ENCODE data around the gene HTR2A.
"Not testable (repeated sequence)": the region's sequence is repeated elsewhere in the genome, so short reads cannot be mapped to it uniquely, and the experiment has no call there.

The HTR2A gene

DNA sequence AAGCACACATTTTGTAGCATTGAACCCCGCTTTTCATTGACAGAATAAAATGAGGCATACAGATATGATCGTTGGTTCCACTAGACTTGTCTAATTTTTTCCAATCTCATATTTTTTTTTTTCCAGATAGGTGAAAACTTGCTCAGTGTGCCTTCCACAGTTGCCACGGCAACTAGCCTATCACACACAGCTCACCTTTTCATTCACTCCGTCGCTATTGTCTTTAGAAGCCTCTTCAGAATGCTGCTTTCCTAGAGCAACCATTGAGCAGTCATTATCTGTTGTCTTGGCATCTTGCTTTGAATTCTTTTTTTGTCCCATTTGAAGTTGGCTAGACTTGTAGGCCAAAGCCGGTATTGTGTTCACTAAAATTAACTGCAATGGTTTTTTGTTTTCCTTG, 62.2 kb downstream of the HTR2A start:
- Histone ChIP-seq H3K27me3 (no peaks in the 10 kb centered on the region), H3K9ac (no peak overlapping the region), H3K36me3 (no peaks in the 10 kb centered on the region), H3K27ac (no peak overlapping the region), H3K9me3 (replicated peaks in 1 of 11) (no peaks in the 10 kb centered on the region), H3K4me2 (no peak overlapping the region), H3K4me1 (no peaks in the 10 kb centered on the region), H4K20me1 (no peaks in the 10 kb centered on the region), H3K4me3 (no peak overlapping the region)
- no peak for TF ChIP-seq Cebpa-rat (IDR thresholded peaks at IDR 0.05)

DNA sequence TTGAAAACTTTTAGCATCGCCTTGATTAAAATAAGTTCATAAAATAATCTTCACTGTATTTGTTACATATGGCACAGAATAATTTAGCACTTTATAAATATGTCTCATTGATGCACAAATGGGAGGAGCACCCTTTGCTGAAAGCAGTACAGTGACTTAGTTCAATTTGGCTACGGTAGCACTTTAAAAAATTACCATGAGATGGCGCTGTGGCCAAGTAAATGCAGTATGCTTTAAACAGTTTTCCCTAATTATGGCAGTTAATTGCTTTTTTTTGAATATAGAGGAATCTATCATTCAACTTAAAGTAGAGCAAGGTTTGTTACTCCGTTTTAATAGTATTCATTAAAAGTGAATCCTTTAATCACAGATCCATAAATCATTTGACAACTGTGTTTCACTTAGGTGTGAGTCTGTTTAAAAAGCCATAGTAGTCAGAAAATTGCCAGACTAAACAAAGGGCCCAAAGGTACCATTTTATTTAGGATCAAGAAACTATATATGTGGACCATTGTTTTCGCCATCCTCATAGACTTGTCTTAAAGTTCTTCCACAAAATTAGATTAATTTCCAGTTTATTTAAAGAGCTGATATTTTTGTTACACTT, 65.2 kb downstream of the HTR2A start:
- Histone ChIP-seq H3K9me3 (replicated peaks in 1 of 11) (no peaks in the 10 kb centered on the region), H3K4me1 (no peaks in the 10 kb centered on the region), H3K4me3 (no peak overlapping the region), H3K4me2 (no peak overlapping the region), H4K20me1 (no peaks in the 10 kb centered on the region), H3K36me3 (no peaks in the 10 kb centered on the region), H3K9ac (no peak overlapping the region), H3K27ac (no peak overlapping the region), H3K27me3 (no peaks in the 10 kb centered on the region)
- no peak for TF ChIP-seq Cebpa-rat (IDR thresholded peaks at IDR 0.05)

DNA sequence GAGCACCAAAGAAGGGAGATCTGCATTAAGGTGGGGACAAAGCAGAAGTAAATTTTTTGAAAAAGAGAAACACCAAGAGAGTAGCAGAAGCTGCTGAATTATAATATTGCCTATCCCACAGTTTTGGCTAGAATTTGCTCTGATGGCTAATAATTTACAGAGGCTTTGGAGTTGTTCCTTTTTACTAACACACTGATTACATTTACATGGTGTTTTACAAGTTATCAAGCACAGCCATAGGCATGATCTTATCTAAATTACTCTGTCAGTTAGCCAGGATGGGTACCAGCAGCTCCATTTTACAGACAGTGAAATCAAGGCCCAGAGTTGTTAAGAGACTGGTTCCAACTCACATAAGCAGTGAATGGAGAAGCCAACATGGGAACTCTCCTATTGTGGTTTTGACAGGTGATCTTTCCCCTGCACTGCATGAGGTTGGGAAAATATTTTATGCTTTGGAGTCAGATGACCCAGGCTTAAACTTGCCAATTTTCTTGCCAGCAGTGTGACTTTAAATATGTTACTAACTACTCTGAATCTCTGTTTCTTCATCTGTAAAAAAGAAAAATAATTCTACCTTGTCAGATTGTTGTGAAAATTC, 66.3 kb downstream of the HTR2A start:
- no peak overlapping the region for H3K4me2 ChIP-seq
- 0 out of 22 replicates have a peak overlapping the region, but pooled peaks of 1 of the 11 experiments have one; percentile 16 for H3K9ac ChIP-seq
- no peak overlapping the region for H3K4me3 ChIP-seq
- no peaks in the 10 kb centered on the region for H3K36me3 ChIP-seq
- no peaks in the 10 kb centered on the region for H3K9me3 ChIP-seq (replicated peaks in 1 of 11)
- TF ChIP-seq Cebpa-rat (IDR thresholded peaks at IDR 0.05), result no peak
- H3K27ac ChIP-seq, result no peak overlapping the region
- H3K27me3 ChIP-seq, result no peaks in the 10 kb centered on the region
- H4K20me1 ChIP-seq, result no peaks in the 10 kb centered on the region
- no peaks in the 10 kb centered on the region for H3K4me1 ChIP-seq

DNA sequence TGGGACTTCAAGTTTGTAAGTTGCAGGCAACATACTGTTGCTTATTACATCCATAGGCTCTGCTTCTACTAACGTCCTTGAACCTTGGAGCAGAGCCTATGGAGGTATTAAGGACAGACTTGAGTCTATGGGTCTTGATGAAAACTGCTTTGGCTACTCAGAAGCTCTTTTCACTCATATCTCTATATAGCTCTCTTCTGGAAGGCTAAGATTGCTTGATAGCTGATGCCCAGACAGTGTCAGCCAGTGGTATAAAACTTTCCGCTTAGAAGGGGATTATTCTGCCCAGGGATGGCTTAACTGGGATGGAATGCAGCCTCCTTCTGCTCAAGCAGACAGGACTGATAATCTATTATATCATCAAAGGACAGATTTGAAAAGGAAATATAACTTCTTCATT, 74.3 kb downstream of the HTR2A start:
- H3K36me3 ChIP-seq, result no peaks in the 10 kb centered on the region
- H3K27me3 ChIP-seq, result no peaks in the 10 kb centered on the region
- H4K20me1 ChIP-seq, result no peaks in the 10 kb centered on the region
- H3K4me3 ChIP-seq, result no peak overlapping the region
- H3K4me2 ChIP-seq, result no peak overlapping the region
- no peak overlapping the region for H3K9ac ChIP-seq
- H3K9me3 ChIP-seq (replicated peaks in 1 of 11), result peaks cover 0 to 16% (median 10%) of the 10 kb centered on the region in 11 experiments; a peak in 15 of 22 replicates
- H3K27ac ChIP-seq, result no peak overlapping the region
- no peaks in the 10 kb centered on the region for H3K4me1 ChIP-seq
- no peak for TF ChIP-seq Cebpa-rat (IDR thresholded peaks at IDR 0.05)

DNA sequence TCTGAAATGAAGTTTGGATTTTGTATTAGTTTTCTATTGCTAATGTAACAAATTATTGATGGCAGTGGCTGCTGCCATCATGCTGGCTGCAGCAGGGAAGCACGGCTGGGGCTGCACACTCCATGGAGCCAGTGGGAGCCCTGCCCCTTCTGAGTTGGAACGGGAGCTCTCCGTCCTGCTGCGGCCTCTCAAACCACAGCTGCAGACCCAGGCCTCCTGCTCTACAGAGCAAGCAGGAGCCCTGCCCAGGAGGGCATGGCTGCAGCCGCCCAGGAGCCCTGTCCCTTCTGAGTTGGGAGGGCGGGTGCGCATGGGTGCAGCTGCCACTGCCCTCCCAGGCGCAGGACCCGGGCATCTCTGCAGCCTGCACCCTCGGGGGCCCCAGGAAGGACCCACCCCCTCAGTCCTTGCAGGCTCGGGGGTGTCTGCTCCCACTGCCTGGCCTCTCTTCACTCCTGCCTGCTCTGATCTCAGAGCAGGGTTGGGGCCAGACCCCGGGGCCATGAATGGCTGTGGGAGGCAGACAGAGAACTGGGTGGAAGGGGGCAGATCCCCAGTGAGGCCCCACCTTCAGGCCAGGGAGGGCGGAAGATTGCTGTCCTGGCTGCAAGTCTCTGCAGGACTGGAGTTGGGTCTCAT, 78.9 kb downstream of the HTR2A start:
- Histone ChIP-seq H3K27ac (no peak overlapping the region), H3K36me3 (no peaks in the 10 kb centered on the region), H3K4me2 (no peak overlapping the region), H3K9me3 (replicated peaks in 1 of 11) (peaks cover 6 to 20% (median 16%) of the 10 kb centered on the region in 11 experiments), H3K9ac (no peak overlapping the region), H3K27me3 (no peaks in the 10 kb centered on the region), H4K20me1 (no peaks in the 10 kb centered on the region), H3K4me1 (peaks cover 0 to 11% (median 2%) of the 10 kb centered on the region in 10 experiments; a peak in 5 of 20 replicates), H3K4me3 (no peak overlapping the region)
- TF ChIP-seq Cebpa-rat (IDR thresholded peaks at IDR 0.05), result no peak

DNA sequence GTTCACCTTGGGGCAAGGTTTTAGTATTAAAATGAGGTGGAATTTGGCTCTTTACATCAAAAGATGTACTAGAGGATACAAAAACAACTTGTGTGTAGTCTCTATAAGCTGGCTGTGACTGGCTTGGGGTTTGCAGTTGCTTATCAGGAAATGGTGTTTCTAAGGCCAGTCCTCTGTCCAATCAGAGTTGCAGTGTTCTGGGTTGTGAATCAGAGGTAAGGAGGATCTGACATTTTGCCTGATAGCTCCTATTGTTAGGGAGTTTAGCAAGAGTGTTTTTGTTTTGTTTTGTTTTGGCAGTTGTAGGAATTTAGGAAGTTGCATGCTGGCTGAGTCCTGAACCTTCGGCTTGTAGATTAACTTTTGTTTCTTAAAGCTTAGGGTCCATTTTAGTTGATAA, 79.8 kb downstream of the HTR2A start:
- no peak overlapping the region for H3K9ac ChIP-seq
- H3K4me2 ChIP-seq, result peak overlapping the region in 2 of 11 experiments; percentile 13 to 21; a peak in 1 of 22 replicates
- peaks cover 15 to 29% (median 24%) of the 10 kb centered on the region in 11 experiments for H3K9me3 ChIP-seq (replicated peaks in 1 of 11)
- no peaks in the 10 kb centered on the region for H4K20me1 ChIP-seq
- H3K4me1 ChIP-seq, result peaks cover 0 to 11% (median 2%) of the 10 kb centered on the region in 10 experiments; a peak in 5 of 20 replicates
- no peak overlapping the region for H3K4me3 ChIP-seq
- H3K36me3 ChIP-seq, result no peaks in the 10 kb centered on the region
- no peak for TF ChIP-seq Cebpa-rat (IDR thresholded peaks at IDR 0.05)
- no peaks in the 10 kb centered on the region for H3K27me3 ChIP-seq
- H3K27ac ChIP-seq, result no peak overlapping the region

DNA sequence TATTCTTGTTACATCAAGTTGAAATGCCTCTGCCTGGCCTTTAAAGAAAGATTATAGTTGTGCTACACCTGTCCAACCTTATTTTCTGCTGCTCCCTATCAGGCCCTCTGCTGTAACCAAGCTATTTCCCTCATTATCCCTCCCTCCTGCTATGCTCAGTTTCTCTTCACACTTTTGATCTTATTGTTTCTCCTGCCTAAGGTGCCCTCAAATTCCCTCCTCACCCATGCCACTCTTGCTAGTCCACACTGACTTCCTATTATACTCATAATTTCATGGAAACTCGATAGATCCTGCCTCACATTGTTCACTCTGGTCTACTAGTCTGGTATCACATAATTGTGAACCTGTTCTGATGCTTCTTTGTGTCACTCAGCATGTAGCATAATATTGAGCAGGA, 80.5 kb downstream of the HTR2A start:
- peaks cover 0 to 11% (median 2%) of the 10 kb centered on the region in 10 experiments; a peak in 5 of 20 replicates for H3K4me1 ChIP-seq
- H3K9me3 ChIP-seq (replicated peaks in 1 of 11), result peaks cover 22 to 36% (median 30%) of the 10 kb centered on the region in 11 experiments
- H3K27ac ChIP-seq, result no peak overlapping the region
- no peaks in the 10 kb centered on the region for H3K36me3 ChIP-seq
- peak overlapping the region in 1 of 11 experiments; percentile 13; a peak in 1 of 22 replicates for H3K4me2 ChIP-seq
- no peaks in the 10 kb centered on the region for H3K27me3 ChIP-seq
- TF ChIP-seq Cebpa-rat (IDR thresholded peaks at IDR 0.05), result no peak
- no peak overlapping the region for H3K9ac ChIP-seq
- no peak overlapping the region for H3K4me3 ChIP-seq
- no peaks in the 10 kb centered on the region for H4K20me1 ChIP-seq

DNA sequence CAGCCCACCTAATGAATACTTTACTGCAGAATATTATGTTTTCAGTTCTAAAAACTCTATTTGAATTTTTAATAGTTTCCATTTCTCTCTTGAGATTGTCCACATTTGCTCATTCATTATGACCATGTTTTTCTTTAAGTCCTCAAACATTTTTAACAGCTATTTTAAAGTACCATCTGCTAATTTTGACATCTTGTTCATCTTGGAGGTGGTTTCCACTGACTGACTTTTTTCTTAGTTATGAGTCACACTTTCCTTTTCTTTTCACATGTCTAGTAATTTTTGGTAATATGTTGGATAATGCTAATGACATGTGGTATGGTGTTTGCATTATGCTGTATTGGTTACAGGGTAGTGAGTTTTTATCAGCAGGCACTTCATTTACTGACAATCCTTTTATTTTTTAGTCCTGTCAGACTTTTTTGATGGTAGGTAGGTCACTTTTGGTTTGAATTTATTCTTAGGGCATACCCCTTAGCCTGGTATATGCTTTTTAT, 84.5 kb downstream of the HTR2A start:
- TF ChIP-seq Cebpa-rat (IDR thresholded peaks at IDR 0.05), result no peak
- Histone ChIP-seq H3K4me1 (peaks cover 0 to 11% (median 2%) of the 10 kb centered on the region in 10 experiments; a peak in 5 of 20 replicates), H3K9ac (no peak overlapping the region), H4K20me1 (no peaks in the 10 kb centered on the region), H3K4me3 (no peak overlapping the region), H3K36me3 (no peaks in the 10 kb centered on the region), H3K9me3 (replicated peaks in 1 of 11) (peaks cover 17 to 30% (median 20%) of the 10 kb centered on the region in 11 experiments), H3K27ac (no peak overlapping the region), H3K4me2 (no peak overlapping the region), H3K27me3 (no peaks in the 10 kb centered on the region)

DNA sequence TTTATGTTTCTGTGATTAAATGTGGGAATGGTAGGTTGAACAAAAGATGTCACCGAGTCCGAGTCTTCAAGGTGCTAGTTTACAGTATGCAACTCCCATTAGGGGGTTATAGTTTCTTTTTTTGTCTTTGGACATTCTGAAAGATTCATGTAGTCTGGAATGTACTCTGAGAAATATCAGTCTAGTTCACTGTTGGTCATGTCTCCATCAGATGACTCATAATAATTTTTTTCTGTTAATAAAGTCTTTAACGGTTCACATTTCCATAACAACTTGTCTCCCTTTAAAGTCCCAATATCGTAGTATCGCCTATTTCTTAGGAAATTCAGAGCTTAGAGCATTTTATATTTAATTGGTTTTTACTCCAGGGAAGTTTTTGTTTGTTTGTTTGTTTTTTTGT, 86.4 kb downstream of the HTR2A start:
- no peak for TF ChIP-seq Cebpa-rat (IDR thresholded peaks at IDR 0.05)
- Histone ChIP-seq H3K9me3 (replicated peaks in 1 of 11) (peaks cover 18 to 30% (median 21%) of the 10 kb centered on the region in 11 experiments), H3K4me1 (no peaks in the 10 kb centered on the region), H3K4me2 (no peak overlapping the region), H4K20me1 (no peaks in the 10 kb centered on the region), H3K9ac (no peak overlapping the region), H3K27ac (no peak overlapping the region), H3K36me3 (no peaks in the 10 kb centered on the region), H3K27me3 (no peaks in the 10 kb centered on the region), H3K4me3 (no peak overlapping the region)

DNA sequence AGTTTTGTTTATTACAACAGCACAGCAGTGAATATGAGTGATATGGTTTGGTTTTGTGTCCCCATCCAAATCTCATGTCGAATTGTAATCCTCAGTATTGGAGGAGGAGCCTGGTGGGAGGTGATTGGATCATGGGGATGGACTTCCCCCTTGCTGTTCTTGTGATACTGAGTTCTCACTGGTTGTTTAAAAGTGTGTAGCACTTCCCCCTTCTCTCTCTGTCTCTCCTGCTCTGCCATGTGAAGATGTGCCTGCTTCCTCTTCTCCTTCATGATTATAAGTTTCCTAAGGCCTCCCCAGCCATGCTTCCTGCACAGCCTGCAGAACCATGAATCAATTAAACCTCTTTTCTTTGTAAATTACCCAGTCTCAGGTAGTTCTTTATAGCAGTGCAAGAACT, 91.9 kb downstream of the HTR2A start:
- peaks cover 0 to 17% (median 5%) of the 10 kb centered on the region in 11 experiments; a peak in 11 of 22 replicates for H3K9me3 ChIP-seq (replicated peaks in 1 of 11)
- not testable (repeated sequence) for H3K36me3 ChIP-seq, H3K27me3 ChIP-seq, H3K27ac ChIP-seq, H3K4me2 ChIP-seq, H3K4me3 ChIP-seq, H4K20me1 ChIP-seq, H3K4me1 ChIP-seq, H3K9ac ChIP-seq

All from BLaER1 treated with 17β-estradiol and CSF1 and Interleukin-3, amounts not matched to agents 10 nM and 100 nM (cell line).